Activated T-cell treated with anti-CD3 and anti-CD28 coated beads, Interleukin-2, amount 50 U/mL, for 72 hours (primary cell): Measurements from ENCODE around the gene KDM4C. TPM values are rescaled to one million over a fixed set of nuclear protein-coding genes. Genes with fewer than 3 reads are reported as not detected.

Source experiments
- ATAC-seq, 2 donors: fragments of 150-1000 bp; cut with Tn5 transposase; replicated peaks in 1 of 2; 2 replicates each; pipeline ENCODE4 v1.10.0; 2021; ENCODE audit warnings: moderate library complexity in 2 of 2, mild to moderate bottlenecking in 1 of 2
- DNase-seq, 2 donors: peaks; one replicate each; pipeline ENCODE4 v3.0.0; 2021 to 2022; ENCODE audit warnings: mixed read lengths in 1 of 2
- H3K27ac Mint-ChIP-seq: one replicate; pipeline ENCODE4 v1.8.0; 2022; ENCODE audit warnings: mild to moderate bottlenecking, moderate library complexity, mixed read lengths
- H3K27me3 Mint-ChIP-seq: one replicate; pipeline ENCODE4 v1.8.0; 2022; ENCODE audit warnings: low read depth, mixed read lengths
- H3K36me3 Mint-ChIP-seq, 2 donors: one replicate each; pipeline ENCODE4 v1.8.0; 2022; ENCODE audit warnings: mixed read lengths in 2 of 2, mild to moderate bottlenecking in 1 of 2; ENCODE audit not compliant: insufficient read depth in 2 of 2
- H3K4me1 Mint-ChIP-seq: one replicate; pipeline ENCODE4 v1.8.0; 2022; ENCODE audit warnings: low read depth, mixed read lengths
- H3K4me3 Mint-ChIP-seq, 2 donors: one replicate each; pipeline ENCODE4 v1.8.0; 2022; ENCODE audit warnings: mild to moderate bottlenecking in 2 of 2, mixed read lengths in 2 of 2, moderate library complexity in 2 of 2
- H3K9me3 Mint-ChIP-seq, 2 donors: one replicate each; pipeline ENCODE4 v1.8.0; 2022; ENCODE audit warnings: mixed read lengths in 2 of 2
- total RNA-seq, 2 donors: library from RNA; stranded (reverse); gene quantifications; one replicate each; pipeline ENCODE4 v1.2.3, GENCODE V29; 2022

KDM4C gene
- total RNA-seq, 2 donors from 2014 or later = 42.9 to 46.7 TPM

DNA sequence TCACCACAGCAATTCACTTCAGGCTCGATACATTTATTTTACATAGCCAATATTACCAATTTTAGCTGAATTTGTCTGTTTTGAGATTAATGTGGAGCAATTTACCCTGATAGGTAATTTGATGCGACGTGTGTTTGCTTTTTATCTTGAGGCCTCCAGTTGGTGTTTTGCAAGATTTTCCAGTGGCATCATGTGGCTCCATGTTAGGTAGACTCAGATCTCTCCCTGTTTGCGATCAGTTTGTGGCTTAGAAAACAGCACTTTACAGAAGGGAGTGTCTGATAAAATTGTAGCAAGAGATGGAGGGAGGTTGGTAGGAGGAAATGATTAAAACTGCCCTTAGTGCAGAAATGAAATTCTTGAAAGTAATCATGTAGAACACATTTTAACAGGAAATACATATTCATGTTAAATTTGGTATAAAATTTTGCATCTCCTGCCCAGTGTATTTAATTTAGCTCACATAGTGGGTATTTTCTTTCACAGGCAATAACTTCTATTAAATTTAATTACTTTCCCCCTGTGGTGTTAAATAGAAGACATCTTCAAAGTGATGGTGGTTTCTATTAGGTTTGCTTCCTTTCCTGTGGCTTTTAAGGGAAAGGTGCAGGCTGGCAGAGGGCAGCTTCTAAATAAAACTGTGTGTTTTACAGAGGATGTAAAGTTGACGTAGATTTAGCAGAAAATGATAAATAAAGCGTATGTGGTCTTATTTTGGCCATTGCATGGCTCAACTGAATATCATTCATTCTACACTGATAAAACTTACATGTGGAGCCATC is 135.8 kb downstream of the KDM4C start:
- Mint-ChIP-seq H3K4me1 (peaks cover 35% of the 10 kb centered on the region), H3K27ac (peak overlapping the region; percentile 40), H3K4me3 (peak overlapping the region in 1 of 2 donors; percentile 63), H3K9me3 (no peaks in the 10 kb centered on the region), H3K27me3 (no peaks in the 10 kb centered on the region), H3K36me3 (peaks cover 0 to 13% of the 10 kb centered on the region in 2 donors)
- DNase-seq (no peak), ATAC-seq (no peak)

DNA sequence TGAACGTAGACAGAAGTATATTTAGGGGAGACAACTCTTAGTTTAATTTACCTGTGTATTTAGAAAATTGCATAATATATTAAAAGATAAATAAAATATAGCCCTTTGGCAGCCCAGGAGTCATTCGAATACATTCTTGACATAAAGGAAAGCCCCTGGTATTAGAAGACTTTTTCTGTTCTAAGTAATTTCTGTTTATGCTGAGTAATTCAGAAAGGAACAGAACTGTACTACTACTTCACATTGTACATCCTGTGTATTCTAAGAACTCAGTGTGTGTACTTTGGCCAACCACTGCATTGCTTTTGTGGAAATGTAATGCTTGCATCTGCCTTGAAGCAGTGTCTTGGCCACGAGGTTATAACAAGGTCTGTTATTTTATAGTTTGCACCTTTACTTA is 136.4 kb downstream of the KDM4C start:
- H3K4me1 Mint-ChIP-seq = peaks cover 35% of the 10 kb centered on the region
- DNase-seq (peak in 1 of 2 donors; percentile 17), ATAC-seq (peak; percentile 88 to 91)
- H3K9me3 Mint-ChIP-seq = no peaks in the 10 kb centered on the region
- no peaks in the 10 kb centered on the region for H3K27me3 Mint-ChIP-seq
- H3K36me3 Mint-ChIP-seq = peaks cover 0 to 12% of the 10 kb centered on the region in 2 donors
- H3K27ac Mint-ChIP-seq = peak overlapping the region; percentile 50
- peak overlapping the region in 1 of 2 donors; percentile 63 for H3K4me3 Mint-ChIP-seq

DNA sequence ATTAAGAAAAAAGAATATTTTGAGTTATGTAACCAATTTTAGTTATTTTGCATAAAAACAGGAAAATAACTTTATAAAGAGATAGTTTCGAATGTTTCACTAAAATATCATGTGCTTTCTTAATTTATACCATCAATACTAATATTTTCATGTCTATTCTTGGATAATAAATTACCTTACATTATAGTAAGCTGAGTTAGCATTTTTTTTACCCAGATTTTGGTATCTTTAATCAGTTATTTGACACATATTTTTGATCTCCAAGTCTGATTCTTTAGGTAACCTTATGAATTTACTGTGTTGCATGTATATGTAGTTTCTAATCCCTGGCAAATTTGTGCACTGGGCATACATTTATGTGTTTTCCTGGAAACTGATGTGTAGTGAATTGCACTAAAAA is 138.0 kb downstream of the KDM4C start:
- Mint-ChIP-seq H3K4me1 (peaks cover 35% of the 10 kb centered on the region), H3K36me3 (peaks cover 0 to 6% of the 10 kb centered on the region in 2 donors), H3K27me3 (no peaks in the 10 kb centered on the region), H3K9me3 (no peaks in the 10 kb centered on the region), H3K27ac (no peak overlapping the region), H3K4me3 (no peak overlapping the region)
- ATAC-seq = no peak
- DNase-seq = no peak

DNA sequence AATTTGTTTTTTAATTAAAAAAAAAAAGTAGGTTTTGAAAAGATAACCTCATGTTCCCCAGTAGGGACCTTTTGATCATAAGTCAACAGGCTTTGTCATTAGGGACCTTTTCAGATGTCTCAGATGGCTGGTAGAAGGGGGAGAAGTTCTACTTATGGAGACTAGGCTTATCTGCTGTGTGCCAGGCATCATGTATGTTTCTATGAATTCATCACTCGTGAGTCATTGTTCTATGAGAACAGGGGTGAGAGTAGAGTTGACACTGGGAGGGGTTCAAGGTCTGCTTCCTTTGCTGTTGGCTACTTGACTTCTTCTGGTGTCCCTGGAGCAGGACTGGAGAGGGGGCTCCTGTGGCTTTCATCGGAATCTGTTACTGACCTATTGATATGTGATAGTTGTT is 138.8 kb downstream of the KDM4C start:
- H3K27ac Mint-ChIP-seq = no peak overlapping the region
- H3K36me3 Mint-ChIP-seq = peaks cover 0 to 6% of the 10 kb centered on the region in 2 donors

DNA sequence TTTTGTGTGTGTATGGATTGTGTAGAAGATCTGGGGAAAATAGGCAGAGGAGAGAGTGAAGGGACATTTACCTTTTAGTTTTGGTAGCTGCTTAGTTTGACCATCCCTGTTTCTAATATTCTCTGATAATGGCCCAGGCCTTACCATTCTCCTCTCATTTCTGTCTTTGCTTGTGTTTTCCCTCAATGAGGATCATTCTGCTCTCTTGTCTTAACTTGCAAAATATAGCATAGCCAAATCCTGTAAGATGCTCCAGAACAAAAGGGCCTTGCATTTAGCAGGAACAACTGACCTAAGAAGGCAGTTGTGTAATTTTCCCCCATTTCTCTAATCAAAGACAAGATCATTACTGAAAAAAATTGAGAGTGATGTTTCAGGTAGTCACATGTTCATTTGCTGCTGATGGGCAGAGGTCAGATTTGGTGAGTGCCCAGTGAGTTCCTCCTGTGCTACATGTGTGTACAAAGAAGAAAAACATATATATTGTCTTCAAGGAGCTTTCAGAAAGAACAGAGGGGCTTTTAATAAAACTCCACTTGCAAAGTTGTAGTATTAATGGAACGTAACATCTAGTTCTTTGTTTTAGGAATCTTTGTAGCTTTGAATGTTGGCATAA is 139.5 kb downstream of the KDM4C start:
- Mint-ChIP-seq H3K27me3 (no peaks in the 10 kb centered on the region), H3K4me1 (peaks cover 45% of the 10 kb centered on the region), H3K4me3 (no peak overlapping the region), H3K9me3 (no peaks in the 10 kb centered on the region), H3K27ac (no peak overlapping the region), H3K36me3 (peaks cover 0 to 6% of the 10 kb centered on the region in 2 donors)
- ATAC-seq (no peak), DNase-seq (no peak)

More for the DNA sequence above, 138.8 kb downstream of the KDM4C start:
- ATAC-seq (peak; percentile 75 to 77), DNase-seq (no peak)
- no peak overlapping the region for H3K4me3 Mint-ChIP-seq
- H3K27me3 Mint-ChIP-seq = no peaks in the 10 kb centered on the region
- no peaks in the 10 kb centered on the region for H3K9me3 Mint-ChIP-seq
- peaks cover 39% of the 10 kb centered on the region for H3K4me1 Mint-ChIP-seq

DNA sequence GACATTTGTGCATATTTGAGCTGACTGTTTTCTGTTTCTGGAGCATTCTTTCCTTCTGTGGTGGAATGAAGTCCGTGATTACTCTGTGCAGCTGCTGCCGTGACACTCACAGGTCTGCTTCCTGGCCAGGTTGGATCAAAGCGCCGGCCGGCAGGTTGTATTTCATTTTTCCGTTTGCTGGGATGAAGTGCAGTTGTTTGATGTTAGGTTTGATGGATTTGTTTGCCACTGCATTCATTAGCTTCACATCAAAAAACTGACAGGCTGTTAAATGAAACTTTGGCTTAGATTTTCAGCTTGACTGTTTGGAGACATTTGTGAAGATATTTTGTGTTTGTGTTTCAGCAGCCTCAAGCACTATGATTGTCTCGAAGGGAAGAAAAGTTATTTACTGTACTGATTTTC is 140.1 kb downstream of the KDM4C start:
- ATAC-seq (no peak), DNase-seq (no peak)
- peaks cover 49% of the 10 kb centered on the region for H3K4me1 Mint-ChIP-seq
- no peaks in the 10 kb centered on the region for H3K27me3 Mint-ChIP-seq
- H3K27ac Mint-ChIP-seq = no peak overlapping the region
- no peaks in the 10 kb centered on the region for H3K9me3 Mint-ChIP-seq
- no peak overlapping the region for H3K4me3 Mint-ChIP-seq
- peaks cover 0 to 6% of the 10 kb centered on the region in 2 donors for H3K36me3 Mint-ChIP-seq

DNA sequence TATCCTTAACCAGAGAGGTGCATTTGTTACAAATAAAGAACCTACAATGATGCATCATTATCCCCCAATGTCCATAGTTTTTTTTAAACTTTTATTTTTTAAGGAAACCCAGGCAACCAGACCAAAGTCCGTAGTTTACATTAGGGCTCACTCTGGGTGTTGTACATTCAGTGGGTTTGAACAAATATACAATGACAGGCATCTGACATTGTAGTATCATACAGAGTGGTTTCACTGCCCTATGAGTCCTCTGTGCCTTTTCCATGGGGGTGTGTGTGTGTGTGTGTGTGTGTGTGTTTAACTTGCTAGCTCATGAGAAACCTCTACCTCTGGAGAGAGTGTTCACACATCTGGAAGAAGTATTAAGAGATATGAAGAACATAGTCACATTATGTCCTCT is 141.5 kb downstream of the KDM4C start:
- ATAC-seq (no peak), DNase-seq (no peak)
- Mint-ChIP-seq H3K9me3 (no peaks in the 10 kb centered on the region), H3K27ac (no peak overlapping the region), H3K4me3 (no peak overlapping the region), H3K4me1 (peaks cover 37% of the 10 kb centered on the region), H3K27me3 (no peaks in the 10 kb centered on the region), H3K36me3 (peaks cover 0 to 2% of the 10 kb centered on the region in 2 donors)

DNA sequence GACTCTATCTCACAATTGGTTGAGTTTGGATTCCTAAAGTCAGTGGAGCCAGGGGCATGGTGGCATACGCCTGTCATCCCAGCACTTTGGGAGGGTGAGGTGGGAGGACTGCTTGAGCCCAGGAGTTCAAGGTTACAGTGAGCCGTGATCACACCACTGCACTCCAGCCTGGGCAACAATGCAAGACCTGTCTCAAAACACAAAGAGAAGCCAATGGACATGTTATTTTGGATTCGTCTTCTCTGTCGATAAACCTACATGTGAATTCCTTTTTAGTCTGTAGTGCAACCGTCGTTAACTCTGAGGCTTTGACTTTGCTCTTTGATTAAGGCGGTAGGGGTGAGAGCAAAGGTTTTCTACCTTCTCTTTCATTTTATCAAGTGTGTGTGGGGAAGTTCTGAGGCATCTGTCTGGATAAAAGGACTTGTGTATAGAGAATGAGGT is 142.7 kb downstream of the KDM4C start:
- Mint-ChIP-seq H3K4me3 (no peak overlapping the region), H3K27me3 (no peaks in the 10 kb centered on the region), H3K27ac (no peak overlapping the region), H3K36me3 (peaks cover 0 to 2% of the 10 kb centered on the region in 2 donors), H3K4me1 (peaks cover 33% of the 10 kb centered on the region), H3K9me3 (no peaks in the 10 kb centered on the region)
- ATAC-seq (no peak), DNase-seq (no peak)

DNA sequence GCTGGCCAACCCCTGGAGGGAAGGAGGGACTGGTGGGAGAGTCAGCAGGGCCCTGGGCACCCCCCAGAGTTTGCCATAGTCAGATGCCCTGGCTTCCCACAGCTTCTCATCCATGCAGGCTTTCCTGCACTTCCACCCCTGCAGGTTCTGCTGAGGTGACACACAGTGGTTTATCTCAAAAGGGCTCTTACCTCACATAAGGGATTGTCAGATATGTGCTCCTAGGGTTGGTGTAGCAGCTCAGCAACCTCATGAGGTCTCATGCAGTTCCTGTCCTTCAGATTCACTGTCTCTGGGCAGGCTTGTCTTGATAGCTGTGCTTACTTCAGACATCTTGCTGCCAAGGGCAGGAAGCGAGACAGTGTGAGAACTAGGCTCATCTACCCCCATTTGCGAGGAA is 143.4 kb downstream of the KDM4C start:
- Mint-ChIP-seq H3K4me1 (peaks cover 33% of the 10 kb centered on the region), H3K36me3 (peaks cover 0 to 2% of the 10 kb centered on the region in 2 donors)
- ATAC-seq = peak; percentile 16 to 40

DNA sequence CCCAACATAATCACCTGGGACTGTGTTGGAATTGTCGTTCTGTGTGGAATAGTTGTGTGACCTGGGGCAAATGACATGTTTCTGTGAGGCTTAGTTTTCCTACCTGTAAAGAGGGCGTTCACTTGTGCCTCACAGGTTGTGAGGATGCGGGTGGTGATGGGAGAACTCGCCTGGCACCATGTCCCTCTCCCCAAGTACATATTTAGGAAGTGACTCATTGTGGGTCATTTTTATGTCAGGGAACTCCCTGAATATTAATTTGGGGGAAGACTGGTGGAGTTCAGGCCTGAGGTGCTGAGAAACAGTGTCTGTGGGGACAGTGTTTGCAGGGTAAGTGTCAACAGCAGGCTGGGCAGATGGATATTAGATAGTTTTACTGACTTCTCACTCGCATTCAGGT is 144.7 kb downstream of the KDM4C start:
- H3K9me3 Mint-ChIP-seq = no peaks in the 10 kb centered on the region
- no peak overlapping the region for H3K4me3 Mint-ChIP-seq
- H3K27me3 Mint-ChIP-seq = no peaks in the 10 kb centered on the region
- peak overlapping the region; percentile 1 for H3K27ac Mint-ChIP-seq
- ATAC-seq (peak in 1 of 2 donors; percentile 21), DNase-seq (no peak)
- H3K4me1 Mint-ChIP-seq = peaks cover 22% of the 10 kb centered on the region
- no peaks in the 10 kb centered on the region for H3K36me3 Mint-ChIP-seq

More for the DNA sequence above, 143.4 kb downstream of the KDM4C start:
- H3K27ac Mint-ChIP-seq = no peak overlapping the region
- no peak for DNase-seq
- H3K4me3 Mint-ChIP-seq = no peak overlapping the region
- no peaks in the 10 kb centered on the region for H3K9me3 Mint-ChIP-seq
- no peaks in the 10 kb centered on the region for H3K27me3 Mint-ChIP-seq

DNA sequence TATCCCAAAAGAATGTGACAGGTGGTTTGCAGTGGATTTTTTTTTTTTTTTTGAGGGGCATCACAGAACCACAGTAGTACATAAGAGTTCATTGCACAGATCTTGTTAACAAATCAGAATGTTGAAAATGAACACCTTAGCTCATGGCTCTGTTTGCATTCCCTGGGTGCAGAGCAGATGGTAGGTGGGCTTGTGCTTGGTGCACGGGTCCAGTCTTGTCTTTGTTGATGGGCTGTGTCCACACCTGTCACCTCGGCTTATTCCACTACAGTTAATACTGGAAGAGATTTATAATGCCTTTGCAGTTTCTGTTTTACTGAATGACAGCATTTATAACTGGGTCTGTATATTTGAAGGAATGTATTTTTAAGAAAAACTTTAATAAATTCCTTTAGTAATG is 146.6 kb downstream of the KDM4C start:
- DNase-seq = no peak
- no peaks in the 10 kb centered on the region for H3K36me3 Mint-ChIP-seq
- H3K27ac Mint-ChIP-seq = no peak overlapping the region
- H3K4me3 Mint-ChIP-seq = no peak overlapping the region
- ATAC-seq = no peak
- peaks cover 24% of the 10 kb centered on the region for H3K4me1 Mint-ChIP-seq
- no peaks in the 10 kb centered on the region for H3K27me3 Mint-ChIP-seq
- no peaks in the 10 kb centered on the region for H3K9me3 Mint-ChIP-seq

DNA sequence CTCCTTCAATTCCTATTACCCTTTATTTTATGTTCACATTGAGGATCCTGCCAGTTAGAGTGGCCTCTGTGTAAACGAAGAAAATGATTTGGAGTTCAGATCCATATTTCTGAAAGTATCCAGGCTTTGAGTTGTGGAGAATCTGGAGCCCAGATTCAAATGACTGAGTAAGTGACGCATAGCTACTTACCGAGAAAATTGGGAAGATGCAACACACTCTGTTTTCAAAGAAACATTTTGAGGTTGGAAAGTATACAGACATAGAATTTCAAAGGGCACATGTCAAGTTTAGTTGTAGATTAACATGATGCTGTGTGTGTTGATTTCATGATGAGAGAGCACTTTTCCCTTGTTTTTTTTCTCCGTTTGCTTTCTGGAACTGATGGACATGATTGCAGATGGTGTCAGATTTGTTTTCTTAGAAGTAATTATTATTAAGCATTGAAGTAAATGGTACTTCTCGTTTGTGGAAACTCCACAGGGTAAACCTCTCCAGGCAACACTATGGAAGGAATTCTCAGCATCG is 148.1 kb downstream of the KDM4C start:
- no peak overlapping the region for H3K27ac Mint-ChIP-seq
- H3K9me3 Mint-ChIP-seq = no peaks in the 10 kb centered on the region
- peaks cover 21% of the 10 kb centered on the region for H3K4me1 Mint-ChIP-seq
- ATAC-seq (no peak), DNase-seq (no peak)
- H3K36me3 Mint-ChIP-seq = no peaks in the 10 kb centered on the region
- no peaks in the 10 kb centered on the region for H3K27me3 Mint-ChIP-seq
- H3K4me3 Mint-ChIP-seq = no peak overlapping the region

DNA sequence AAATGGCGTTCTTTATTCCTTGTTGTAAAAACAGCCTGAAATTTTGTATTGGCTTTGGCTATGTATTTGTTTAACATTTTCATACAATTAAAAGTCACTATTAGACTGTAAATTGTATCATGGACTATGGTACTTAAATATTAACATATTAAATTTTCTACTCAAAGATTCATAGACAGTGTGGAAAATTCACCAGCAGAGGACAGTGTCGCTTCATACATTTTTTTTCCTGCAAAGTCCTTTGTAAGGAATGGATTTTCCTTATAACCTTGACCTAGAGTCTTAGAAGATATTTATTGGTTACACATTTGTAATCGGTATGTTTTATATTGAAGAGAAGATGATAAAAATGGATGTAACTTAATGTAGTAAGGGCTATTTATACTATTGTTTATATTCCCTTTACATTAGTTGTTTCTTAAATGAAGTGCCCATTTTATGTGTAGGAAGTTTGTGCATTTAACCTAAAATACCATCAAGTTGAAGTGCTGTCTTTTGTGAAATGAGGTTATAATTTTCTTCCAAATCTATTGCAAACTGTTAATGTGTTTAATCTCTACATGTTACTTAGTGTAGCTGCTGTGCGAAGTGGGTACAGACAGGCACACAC is 150.1 kb downstream of the KDM4C start:
- no peak for ATAC-seq
- DNase-seq = no peak
- H3K27me3 Mint-ChIP-seq = no peaks in the 10 kb centered on the region
- no peak overlapping the region for H3K27ac Mint-ChIP-seq
- no peak overlapping the region for H3K4me3 Mint-ChIP-seq
- no peaks in the 10 kb centered on the region for H3K36me3 Mint-ChIP-seq
- peaks cover 4% of the 10 kb centered on the region for H3K4me1 Mint-ChIP-seq
- no peaks in the 10 kb centered on the region for H3K9me3 Mint-ChIP-seq
